ENCODE measurements around the gene HDHD5.

Gene HDHD5

GRCh38 chr22:17114173-17114897, 44.7 kb downstream of the HDHD5 start:
- no peak overlapping the region for H2AFZ ChIP-seq (ENCODE audit: low read depth, low read length)
- no peak overlapping the region for H3K27ac ChIP-seq (ENCODE audit: low read length)
- no peak overlapping the region for H3K9ac ChIP-seq (ENCODE audit: low read length)
- no peaks in the 10 kb centered on the region for H4K20me1 ChIP-seq (ENCODE audit: insufficient read depth, low read length)
- TF ChIP-seq EZH2phosphoT487 (IDR thresholded peaks at IDR 0.05; ENCODE audit: low read depth), result no peak
- TF ChIP-seq CTCF (IDR thresholded peaks at IDR 0.05; ENCODE audit: low read depth, low read length), result no peak
- peaks cover 16% of the 10 kb centered on the region for H3K4me1 ChIP-seq (ENCODE audit: low read length)
- no peaks in the 10 kb centered on the region for H3K79me2 ChIP-seq (ENCODE audit: low read length)
- H3K9me3 ChIP-seq (ENCODE audit: insufficient read depth, low read length), result no peaks in the 10 kb centered on the region
- no peak overlapping the region for H3K4me2 ChIP-seq (ENCODE audit: low read length)
- H3K27me3 ChIP-seq (ENCODE audit: low read depth, low read length), result no peaks in the 10 kb centered on the region
- no peak overlapping the region for H3K4me3 ChIP-seq (ENCODE audit: low read length)
- H3K36me3 ChIP-seq (replicated peaks; ENCODE audit: low read depth, low read length), result peaks cover 4% of the 10 kb centered on the region

GRCh38 chr22:17113600-17113999, 45.5 kb downstream of the HDHD5 start:
- Histone ChIP-seq H3K4me1 (ENCODE audit: low read length) (peaks cover 14% of the 10 kb centered on the region), H3K9ac (ENCODE audit: low read length) (no peak overlapping the region), H3K36me3 (replicated peaks; ENCODE audit: low read depth, low read length) (peaks cover 6% of the 10 kb centered on the region), H3K4me3 (ENCODE audit: low read length) (no peak overlapping the region), H3K27ac (ENCODE audit: low read length) (no peak overlapping the region), H3K9me3 (ENCODE audit: insufficient read depth, low read length) (no peaks in the 10 kb centered on the region), H3K27me3 (ENCODE audit: low read depth, low read length) (no peaks in the 10 kb centered on the region), H2AFZ (ENCODE audit: low read depth, low read length) (no peak overlapping the region), H3K4me2 (ENCODE audit: low read length) (no peak overlapping the region), H3K79me2 (ENCODE audit: low read length) (no peaks in the 10 kb centered on the region), H4K20me1 (ENCODE audit: insufficient read depth, low read length) (no peaks in the 10 kb centered on the region)
- TF ChIP-seq CTCF (IDR thresholded peaks at IDR 0.05; ENCODE audit: low read depth, low read length) (no peak), EZH2phosphoT487 (IDR thresholded peaks at IDR 0.05; ENCODE audit: low read depth) (no peak)

- Histone ChIP-seq H4K20me1 (ENCODE audit: insufficient read depth, low read length) (no peaks in the 10 kb centered on the region), H3K79me2 (ENCODE audit: low read length) (no peaks in the 10 kb centered on the region), H2AFZ (ENCODE audit: low read depth, low read length) (no peak overlapping the region), H3K27ac (ENCODE audit: low read length) (no peak overlapping the region), H3K9ac (ENCODE audit: low read length) (no peak overlapping the region), H3K27me3 (ENCODE audit: low read depth, low read length) (no peaks in the 10 kb centered on the region), H3K4me1 (ENCODE audit: low read length) (peaks cover 4% of the 10 kb centered on the region), H3K36me3 (replicated peaks; ENCODE audit: low read depth, low read length) (peaks cover 12% of the 10 kb centered on the region), H3K4me3 (ENCODE audit: low read length) (no peak overlapping the region), H3K9me3 (ENCODE audit: insufficient read depth, low read length) (no peaks in the 10 kb centered on the region), H3K4me2 (ENCODE audit: low read length) (no peak overlapping the region)
- TF ChIP-seq EZH2phosphoT487 (IDR thresholded peaks at IDR 0.05; ENCODE audit: low read depth) (no peak), CTCF (IDR thresholded peaks at IDR 0.05; ENCODE audit: low read depth, low read length) (no peak)
Measured at GRCh38 chr22:17112491-17113042, 46.5 kb downstream of the HDHD5 start.

GRCh38 chr22:17110791-17111550, 48.1 kb downstream of the HDHD5 start:
- TF ChIP-seq CTCF (IDR thresholded peaks at IDR 0.05; ENCODE audit: low read depth, low read length), result no peak
- TF ChIP-seq EZH2phosphoT487 (IDR thresholded peaks at IDR 0.05; ENCODE audit: low read depth), result no peak
- Histone ChIP-seq H3K4me3 (ENCODE audit: low read length) (no peak overlapping the region), H4K20me1 (ENCODE audit: insufficient read depth, low read length) (no peaks in the 10 kb centered on the region), H3K9ac (ENCODE audit: low read length) (no peak overlapping the region), H3K4me1 (ENCODE audit: low read length) (no peaks in the 10 kb centered on the region), H3K9me3 (ENCODE audit: insufficient read depth, low read length) (no peaks in the 10 kb centered on the region), H3K4me2 (ENCODE audit: low read length) (no peak overlapping the region), H3K27me3 (ENCODE audit: low read depth, low read length) (no peaks in the 10 kb centered on the region), H3K79me2 (ENCODE audit: low read length) (no peaks in the 10 kb centered on the region), H2AFZ (ENCODE audit: low read depth, low read length) (no peak overlapping the region), H3K27ac (ENCODE audit: low read length) (no peak overlapping the region), H3K36me3 (replicated peaks; ENCODE audit: low read depth, low read length) (peaks cover 18% of the 10 kb centered on the region)
